Middle frontal gyrus (tissue), 1 donor: Measurements from ENCODE around the gene HDGF.
A peak's percentile ranks its signal among the peaks of the same experiment; 100 is the strongest.

Source experiments
- DNase-seq: peaks from one replicate; pipeline ENCODE4 v3.0.0-alpha.2; 2015; ENCODE audit warnings: low spot score; ENCODE audit errors: extremely low spot score

The HDGF gene

GRCh38 chr1:156746728-156747631 is 4.5 kb downstream of the HDGF start:
- DNase-seq = no peak

- DNase-seq = no peak
Observed at GRCh38 chr1:156746406-156746727, 5.1 kb downstream of the HDGF start.

GRCh38 chr1:156745881-156746280 is 5.6 kb downstream of the HDGF start:
- no peak for DNase-seq

GRCh38 chr1:156744786-156745419 is 6.6 kb downstream of the HDGF start:
- DNase-seq = no peak

- no peak for DNase-seq
Observed at GRCh38 chr1:156744344-156744743, 7.1 kb downstream of the HDGF start.

- DNase-seq = no peak
Observed at GRCh38 chr1:156743367-156744302, 7.8 kb downstream of the HDGF start.

- no peak for DNase-seq
Observed at GRCh38 chr1:156742801-156743200, 8.7 kb downstream of the HDGF start.

GRCh38 chr1:156742017-156742416 is 9.5 kb downstream of the HDGF start:
- no peak for DNase-seq

GRCh38 chr1:156741481-156741983 is 9.9 kb downstream of the HDGF start:
- no peak for DNase-seq

- peak; percentile 99 for DNase-seq
Observed at GRCh38 chr1:156740741-156741480, 10.6 kb downstream of the HDGF start, which contains the start of gene MRPL24. Gene MRPL24 (minus strand): TSS chr1:156741088. CDS start chr1:156738704, 2,384 bp downstream.

- no peak for DNase-seq
Observed at GRCh38 chr1:156740237-156740740, 11.2 kb downstream of the HDGF start.

- DNase-seq = no peak
Observed at GRCh38 chr1:156738916-156739315, 12.6 kb downstream of the HDGF start.

GRCh38 chr1:156738407-156738806 is 13.1 kb downstream of the HDGF start:
- DNase-seq = no peak

- no peak for DNase-seq
Observed at GRCh38 chr1:156733989-156734584, 17.4 kb downstream of the HDGF start.

GRCh38 chr1:156728599-156729462 is 22.6 kb downstream of the HDGF start, which contains the start of gene ISG20L2:
Gene ISG20L2 (minus strand): TSS chr1:156728766. CDS start chr1:156727652, 1,114 bp downstream.
- DNase-seq = peak; percentile 93

GRCh38 chr1:156727926-156728598 is 23.4 kb downstream of the HDGF start, which contains the start of gene METTL25B:
Gene METTL25B (plus strand): TSS chr1:156728469. CDS start chr1:156729105, 636 bp downstream.
- DNase-seq = peak; percentile 75

- no peak for DNase-seq
Observed at GRCh38 chr1:156727492-156727891, 24.0 kb downstream of the HDGF start.

- DNase-seq = no peak
Observed at GRCh38 chr1:156726549-156727226, 24.8 kb downstream of the HDGF start.
